ENCODE results near the gene TBC1D10B.
A peak's percentile ranks its signal among the peaks of the same experiment; 100 is the strongest.

The TBC1D10B gene

DNA sequence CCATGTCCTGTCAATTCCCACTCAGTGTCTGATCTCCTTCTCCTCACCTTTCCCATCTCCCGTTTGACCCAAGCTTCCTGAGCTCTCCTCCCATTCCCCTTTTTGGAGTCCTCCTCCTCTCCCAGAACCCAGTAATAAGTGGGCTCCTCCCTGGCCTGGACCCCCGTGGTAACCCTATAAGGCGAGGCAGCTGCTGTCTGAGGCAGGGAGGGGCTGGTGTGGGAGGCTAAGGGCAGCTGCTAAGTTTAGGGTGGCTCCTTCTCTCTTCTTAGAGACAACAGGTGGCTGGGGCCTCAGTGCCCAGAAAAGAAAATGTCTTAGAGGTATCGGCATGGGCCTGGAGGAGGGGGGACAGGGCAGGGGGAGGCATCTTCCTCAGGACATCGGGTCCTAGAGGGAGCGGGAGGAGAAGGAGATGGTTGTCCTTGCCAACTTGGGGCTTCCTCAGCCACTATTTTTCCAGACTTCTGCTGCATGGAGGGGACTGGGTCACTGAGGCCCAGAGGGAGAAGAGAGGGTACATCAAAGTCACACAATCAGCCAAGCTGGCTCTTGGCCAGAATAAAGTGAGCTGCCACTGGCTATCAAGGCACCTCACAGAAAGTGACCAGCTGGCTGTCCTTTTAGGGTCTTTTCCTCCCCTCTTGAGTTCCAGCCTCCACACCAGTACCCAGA lies 1.9 kb upstream of the TBC1D10B start:
- no peak for DNase-seq

DNA sequence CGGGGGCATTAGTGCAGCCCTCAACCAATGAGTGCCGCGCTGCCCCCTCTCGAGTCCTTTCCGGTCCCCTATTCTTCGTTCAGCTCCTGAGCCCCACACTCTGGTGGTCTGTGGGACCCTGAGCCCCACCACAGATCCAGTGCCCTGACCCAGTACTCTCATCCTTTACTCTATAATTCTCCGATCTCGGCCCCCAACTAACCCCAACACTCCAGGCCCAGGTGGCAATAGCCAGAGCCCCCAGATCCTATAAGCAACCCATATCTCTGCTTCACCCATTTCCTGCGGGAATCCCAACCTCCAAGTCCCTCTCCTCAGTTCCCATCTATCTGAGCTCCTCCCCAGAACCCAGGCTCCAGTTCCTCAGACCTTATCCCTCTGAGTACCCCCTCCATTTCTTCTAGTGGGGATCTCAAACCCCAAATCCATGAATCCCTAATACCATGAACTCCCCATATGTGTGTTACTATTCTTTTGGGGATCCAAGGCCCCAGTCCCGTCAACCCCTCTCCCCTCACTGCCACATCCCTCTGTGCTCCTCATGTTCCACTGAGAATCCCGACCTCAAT lies 1.0 kb upstream of the TBC1D10B start:
- DNase-seq, result no peak

DNA sequence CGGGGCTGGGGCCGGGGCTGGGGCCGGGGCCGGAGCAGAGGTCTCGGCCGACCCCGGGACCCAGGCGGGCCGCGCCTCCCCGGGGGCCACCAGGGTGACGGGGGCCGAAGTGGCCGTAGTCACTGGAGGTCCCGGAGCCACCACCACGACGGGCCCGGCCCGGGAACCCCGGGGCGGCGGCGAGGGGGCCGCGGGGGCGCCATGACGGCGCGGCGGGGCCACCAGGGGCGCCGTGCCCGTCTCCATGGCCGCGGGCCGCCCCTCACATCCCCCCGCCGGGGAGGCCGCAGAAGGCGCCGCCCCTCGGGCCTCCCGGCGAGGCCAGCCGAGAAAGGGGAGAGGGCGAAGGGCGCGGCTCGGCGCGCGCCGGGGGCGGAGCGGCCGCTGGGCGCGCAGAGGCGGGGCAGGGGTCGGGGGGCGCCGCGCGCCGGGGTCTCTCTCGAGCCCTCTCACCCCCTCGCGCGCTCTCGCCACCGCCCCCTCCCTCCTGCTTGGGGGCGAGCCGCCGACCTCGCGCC lies 297 bp downstream of the TBC1D10B start:
- no peak for DNase-seq

DNA sequence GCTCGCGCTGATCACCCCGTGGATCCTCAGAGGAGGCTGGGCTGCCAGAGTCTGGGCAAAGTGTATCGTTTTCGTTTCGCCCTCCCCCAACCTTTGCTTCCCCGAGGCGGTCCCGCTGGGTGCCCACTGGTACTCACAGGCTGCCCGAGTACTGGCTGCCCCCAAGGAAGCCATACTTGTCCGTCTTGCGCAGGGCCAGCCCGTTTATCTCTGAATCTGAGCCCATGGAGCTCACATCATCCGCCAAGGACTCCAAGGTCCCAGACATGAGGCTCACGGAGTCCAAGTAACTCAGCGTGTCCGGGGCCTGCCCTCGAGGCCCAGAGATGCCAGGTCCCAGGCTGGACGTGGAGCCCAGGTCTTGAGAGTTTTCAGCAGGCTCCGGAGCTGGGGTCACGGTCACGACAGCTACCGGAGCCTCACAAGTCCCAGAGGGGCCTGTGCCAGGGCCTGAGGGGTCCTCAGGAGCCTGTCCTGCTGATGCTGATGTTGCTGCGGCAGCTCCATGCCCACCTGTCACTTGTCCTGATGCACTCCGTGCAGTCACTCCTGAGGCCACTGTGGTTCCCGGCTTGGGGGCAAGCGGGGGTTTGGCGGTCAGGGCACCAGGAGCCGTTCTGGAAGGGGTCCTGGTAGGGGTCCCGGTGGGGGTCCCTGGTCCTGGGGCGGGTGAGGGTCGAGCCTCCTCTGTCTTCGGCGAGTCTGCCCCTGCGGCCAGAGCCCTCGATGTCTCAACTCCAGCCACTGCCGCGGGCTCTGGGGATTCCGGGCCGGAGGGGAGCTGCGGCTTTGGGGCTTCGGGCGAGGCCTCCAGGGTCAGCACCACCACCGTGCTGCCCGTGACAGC lies 980 bp downstream of the TBC1D10B start:
- no peak for DNase-seq

DNA sequence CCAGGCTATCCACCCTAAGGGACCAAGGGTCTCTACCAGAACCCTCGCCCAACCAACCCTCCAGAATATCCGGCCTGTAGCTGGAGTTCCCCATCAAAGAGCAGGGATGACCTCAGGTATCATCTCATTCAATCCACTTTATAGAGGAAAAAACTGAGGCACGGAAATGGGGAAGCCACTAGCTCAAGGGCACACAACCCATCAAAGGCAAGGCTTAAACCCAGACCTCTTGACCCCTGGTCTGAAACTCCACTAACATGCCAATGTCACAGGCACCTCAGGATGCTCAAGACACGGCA lies 1.6 kb downstream of the TBC1D10B start:
- DNase-seq, result no peak

DNA sequence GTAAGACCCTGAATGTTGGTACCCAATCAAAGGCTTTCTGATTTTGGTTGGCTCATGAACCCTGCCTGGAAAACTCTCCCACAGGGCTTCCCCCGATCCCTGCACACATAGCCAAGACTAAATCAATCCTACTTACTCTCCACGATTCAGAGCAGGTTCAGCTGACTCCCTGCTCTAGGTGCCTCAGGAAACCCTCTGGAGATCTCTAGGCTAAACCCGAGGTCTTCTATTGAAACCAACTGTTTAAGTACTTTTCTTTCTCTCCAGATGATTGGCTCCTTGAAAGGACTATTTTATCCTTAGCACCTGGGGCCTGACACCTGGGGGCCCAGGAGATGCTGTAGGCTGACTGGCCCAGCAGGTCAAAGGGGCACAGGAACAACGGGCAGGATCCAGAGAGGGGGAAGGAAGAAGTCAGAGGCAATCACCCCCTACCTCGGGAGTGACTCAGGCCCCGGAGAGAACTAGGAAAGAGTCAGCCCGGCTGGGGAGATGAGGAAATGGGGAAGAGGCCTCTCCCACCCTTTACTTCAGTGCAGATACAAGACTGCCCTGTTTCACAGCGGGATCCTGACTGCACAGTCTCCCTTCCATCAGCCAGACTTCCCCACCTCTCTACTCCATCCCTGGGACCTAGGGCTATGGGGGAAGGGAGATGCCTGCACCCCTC lies 2.0 kb downstream of the TBC1D10B start:
- no peak for DNase-seq

DNA sequence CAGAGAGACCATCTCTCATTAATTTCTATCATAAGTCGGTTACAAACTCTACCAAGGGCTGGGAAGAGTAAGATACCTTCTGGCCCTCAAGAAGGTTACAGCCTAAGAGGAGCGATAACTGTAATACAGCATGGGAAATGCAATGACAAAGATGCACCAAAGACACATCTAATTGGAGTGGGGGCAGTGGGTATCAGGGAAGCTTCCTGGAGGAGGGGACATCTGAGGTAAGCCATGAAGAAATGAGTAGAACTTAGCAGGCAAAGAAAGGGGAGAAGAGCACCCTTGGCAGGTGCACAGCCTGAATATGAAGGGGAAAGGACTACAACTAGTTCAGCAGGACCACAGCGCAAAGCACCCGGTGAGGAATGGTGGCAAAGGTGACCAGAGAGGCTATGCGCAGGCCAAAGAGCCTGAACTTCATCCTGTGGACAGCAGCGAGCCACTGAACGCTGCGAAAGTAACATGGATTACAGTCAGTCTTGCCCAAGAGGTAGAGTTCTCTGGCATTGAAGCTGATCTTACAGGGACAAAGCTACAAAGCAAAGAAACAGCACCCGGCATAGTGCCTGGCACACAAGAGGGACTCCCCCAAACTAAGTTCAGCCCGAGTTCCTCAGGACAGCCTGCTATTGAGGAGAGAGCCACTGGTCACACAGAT lies 2.8 kb downstream of the TBC1D10B start:
- DNase-seq, result no peak

DNA sequence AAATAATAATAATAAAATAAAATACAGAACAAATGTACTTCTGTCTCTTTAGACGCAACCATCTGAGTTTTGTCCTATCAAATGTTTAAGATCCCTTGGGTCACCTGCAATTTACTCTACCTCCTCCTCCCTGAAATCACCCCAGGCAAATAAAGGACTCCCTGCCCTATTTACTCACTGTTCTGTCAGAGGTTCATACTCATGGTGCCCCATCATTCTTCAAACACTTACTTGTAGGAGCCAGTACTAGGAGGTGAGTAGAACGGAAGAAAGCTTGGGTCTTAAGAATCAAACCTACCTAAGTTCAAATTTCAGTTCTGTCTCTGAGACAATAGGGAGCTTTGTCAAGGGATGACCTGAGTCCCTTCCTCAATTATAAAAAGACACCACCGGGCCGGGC lies 3.8 kb downstream of the TBC1D10B start:
- DNase-seq, result no peak

DNA sequence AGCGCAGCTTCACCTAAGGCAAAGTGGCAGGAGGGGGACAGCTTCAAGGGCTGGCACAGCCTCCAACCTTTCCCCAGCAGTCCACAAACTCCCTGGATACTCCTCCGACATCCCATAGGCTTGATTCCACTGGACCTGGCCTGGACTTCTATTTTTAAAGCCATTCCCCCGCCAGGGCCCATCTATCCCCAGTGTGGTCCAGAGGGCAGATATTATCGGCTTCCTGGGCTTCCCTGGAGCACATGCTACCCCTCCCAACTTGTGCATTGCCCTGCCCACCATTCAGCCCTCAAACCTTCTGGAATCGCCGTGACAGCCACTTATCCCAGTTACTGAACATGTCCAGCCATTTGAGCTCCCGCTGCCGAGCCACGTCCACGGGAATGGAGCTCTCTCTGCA lies 5.1 kb downstream of the TBC1D10B start:
- no peak for DNase-seq

DNA sequence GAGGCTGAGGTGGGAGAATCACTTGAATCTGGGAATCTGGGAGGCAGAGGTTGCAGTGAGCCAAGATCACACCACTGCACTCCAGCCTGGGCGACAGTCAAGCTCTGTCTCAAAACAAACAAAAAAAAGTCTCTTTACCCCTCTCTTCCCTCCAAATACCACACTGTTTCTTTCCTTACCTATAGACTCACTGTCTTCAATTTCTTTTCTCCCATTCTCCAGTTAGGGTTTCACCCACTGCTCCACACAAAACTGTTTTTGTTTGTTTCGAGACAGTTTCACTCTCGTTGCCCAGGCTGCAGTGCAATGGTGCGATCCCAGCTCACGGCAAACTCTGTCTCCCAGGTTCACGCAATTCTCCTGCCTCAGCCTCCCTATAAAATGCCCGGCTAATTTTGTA lies 9.1 kb downstream of the TBC1D10B start:
- DNase-seq, result no peak

DNA sequence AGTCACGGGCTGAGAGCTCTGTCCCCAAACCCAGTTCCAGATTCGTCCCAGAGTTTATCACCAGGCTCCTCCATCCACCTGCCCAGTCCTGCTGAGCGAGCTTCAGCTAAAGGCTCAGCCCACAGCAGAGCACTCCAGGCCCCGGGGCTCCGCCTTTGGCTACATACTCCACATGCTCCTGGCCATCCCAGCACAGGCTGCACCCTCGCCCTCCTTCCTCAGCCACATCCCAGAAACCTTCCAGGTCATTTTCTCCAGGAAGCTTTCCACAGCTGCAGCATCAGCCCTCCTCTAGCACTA lies 10.5 kb downstream of the TBC1D10B start:
- DNase-seq, result no peak

DNA sequence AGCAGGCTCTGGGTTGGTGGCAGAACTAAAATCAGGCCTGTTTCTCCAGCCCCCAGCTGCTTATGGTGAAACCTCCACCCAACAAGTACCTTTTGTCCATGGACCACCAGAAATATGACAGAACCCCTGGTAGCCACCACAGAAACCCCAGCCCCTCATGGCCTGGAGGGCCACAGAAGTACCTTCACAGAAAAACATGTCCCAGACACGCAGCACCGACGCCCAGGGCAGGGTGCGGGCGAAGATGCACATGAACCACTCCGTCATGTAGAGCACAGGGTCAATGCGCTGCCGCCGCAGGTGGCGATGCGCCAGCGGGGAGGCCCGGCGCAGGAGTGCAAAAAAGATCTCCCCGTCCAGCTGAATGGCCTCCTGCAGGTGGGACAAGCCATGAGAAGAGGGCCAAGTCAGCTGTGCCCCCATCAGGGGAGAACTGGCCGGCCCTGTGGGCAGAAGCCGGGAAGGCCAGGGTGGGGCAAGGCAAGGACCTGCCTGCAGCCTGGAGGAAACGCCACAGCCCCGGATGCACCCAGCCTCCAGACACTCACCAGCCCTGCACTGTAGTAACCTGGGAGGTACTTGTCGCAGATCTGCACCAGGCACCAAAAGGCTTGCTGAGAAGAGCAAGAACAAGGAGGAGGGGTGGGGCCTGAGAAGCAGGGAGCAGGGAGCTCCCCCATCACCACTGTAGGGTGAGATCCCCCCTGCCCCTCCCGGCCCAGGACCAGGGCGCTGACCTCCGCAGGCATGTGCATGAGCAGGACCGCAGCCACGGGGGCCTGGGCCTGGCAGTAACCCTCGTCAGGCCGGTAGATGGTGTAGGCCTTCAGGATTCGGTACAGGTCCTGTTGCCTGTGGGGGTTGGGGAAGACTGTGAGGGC lies 11.1 kb downstream of the TBC1D10B start:
- no peak for DNase-seq

DNA sequence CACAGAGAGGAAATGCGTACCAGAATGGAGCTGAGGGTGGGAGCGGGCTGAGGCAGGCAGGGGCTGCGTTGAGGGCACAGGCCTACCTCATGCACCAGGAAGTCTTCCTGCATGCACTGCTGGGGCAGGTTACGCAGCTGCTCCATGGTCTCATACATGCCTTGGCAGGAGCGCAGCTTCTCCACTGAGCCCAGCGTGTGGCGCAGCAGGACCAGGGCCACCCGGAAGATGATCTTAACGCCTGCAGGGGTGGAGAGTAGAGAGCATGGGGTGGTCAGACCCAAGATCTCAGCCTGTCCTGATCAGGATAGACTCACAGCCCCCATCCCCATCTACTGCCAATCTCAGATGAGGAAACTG lies 11.7 kb downstream of the TBC1D10B start:
- no peak for DNase-seq

DNA sequence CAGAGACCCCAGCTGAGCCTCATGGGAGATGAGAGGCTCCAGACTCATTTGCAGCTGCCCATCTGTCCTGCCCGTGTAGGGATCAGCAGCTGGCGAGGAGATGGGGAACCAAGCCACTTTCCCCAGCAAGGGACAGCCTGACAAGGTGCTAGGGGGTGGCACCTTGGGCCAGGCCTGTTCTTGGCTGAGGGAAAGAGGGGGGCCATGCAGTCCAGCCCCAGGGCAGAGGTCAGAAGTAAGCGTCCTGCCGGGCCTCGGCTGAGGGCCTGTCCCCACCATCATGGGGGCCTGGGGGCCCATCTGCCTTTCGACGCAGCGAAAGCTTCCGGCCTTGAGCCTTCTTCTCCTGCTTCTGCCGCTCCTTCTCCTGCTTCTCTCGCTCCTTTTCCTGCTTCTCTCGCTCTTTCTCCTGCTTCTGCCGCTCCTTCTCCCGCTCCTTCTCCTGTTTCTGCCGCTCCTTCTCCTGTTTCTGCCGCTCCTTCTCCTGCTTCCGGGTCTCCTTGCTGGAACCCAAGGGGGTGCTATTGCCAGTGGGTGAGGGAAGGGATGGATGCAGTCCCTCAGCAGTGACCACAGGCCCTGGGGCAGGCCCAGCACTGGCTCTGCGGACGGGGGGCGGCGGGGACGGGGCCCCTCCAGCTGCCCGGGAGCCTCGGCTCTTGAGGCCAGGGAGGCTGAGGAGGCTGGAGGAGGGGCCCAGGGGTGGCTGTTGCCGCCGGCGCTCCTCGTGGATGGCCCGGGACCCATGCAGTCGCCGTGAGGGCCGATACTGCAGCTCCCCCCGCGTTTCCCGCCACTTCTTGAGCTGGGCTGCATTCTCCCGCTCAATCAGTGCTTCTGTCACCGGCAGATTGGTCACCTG lies 12.3 kb downstream of the TBC1D10B start:
- no peak for DNase-seq

DNA sequence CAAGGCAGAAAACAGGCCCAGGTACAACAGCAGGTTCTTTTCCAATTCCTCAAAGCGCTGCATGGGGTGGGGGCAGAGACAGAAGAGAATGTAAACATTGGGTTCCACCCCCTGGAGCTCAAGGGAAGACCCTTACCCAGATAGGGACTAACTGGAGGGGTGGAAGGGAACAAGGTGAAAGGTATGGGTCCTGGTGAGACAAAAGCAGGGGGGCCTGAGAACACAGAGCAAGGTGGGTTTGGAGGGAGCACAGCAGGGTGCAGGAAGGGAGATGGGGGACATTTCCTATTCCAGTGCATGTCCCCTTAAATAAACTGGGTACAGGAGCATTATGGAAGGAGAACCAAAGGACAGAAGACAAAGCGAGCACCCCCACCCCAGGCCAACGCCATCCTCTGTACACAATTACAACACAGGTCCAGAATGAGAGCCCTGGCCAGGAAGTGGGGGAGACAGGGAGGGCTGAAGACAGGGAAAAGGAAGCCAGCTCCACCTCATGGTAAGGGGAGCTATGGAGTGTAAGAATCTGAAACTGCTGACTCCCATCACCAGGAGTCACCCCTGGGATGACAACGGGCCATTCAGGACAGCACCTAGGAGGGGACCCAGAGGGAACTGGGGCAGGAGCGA lies 13.1 kb downstream of the TBC1D10B start:
- DNase-seq, result no peak

DNA sequence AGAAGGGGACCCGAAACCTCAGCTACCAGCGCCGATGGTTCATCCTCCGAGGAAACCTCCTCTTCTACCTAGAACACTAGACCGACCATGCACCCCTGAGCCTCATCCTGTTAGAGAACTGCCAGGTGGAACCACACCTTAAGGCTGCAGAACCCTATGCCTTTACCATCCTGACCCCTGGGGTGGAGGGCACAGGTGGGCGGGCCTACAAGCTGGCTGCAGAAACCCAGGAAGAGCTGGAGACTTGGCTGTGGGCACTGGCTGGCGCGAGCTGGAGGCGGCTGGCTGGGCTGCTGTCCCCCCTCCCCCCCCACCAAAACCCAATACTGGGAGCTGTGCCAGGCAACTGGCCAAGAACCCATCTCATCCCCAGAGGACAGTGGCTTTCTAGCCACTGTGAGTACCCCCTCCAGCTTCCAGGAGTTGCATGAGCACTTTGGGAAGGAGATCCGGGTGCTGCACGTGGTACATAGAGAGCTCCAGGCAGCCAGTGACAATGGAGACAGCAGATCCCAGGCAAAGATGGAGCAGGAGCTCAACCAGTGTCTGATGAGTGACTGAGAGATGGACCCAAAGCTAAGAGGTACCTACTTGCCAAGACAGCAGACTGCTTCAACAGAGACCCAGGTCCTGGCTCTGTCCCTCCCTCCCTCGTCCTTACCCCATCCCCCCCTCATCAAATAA lies 13.8 kb downstream of the TBC1D10B start:
- DNase-seq, result no peak

DNA sequence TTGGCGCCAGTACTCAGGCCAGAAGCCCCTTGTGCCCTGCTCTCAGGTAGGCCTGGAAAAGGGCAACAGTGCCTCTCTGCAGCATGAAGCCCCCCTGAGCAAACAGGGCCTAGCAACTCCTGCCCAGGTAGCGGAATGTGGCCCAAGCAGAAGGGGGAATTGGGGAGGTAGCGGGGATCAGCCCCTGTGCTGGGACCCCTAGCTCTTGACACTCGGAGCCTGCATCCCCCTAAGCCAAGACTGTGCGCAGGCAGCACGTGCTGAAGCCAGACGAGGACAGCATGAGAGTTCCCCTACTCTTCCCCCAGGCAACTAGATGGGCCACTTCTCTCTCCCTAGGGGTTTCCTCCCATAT lies 14.4 kb downstream of the TBC1D10B start:
- no peak for DNase-seq

DNA sequence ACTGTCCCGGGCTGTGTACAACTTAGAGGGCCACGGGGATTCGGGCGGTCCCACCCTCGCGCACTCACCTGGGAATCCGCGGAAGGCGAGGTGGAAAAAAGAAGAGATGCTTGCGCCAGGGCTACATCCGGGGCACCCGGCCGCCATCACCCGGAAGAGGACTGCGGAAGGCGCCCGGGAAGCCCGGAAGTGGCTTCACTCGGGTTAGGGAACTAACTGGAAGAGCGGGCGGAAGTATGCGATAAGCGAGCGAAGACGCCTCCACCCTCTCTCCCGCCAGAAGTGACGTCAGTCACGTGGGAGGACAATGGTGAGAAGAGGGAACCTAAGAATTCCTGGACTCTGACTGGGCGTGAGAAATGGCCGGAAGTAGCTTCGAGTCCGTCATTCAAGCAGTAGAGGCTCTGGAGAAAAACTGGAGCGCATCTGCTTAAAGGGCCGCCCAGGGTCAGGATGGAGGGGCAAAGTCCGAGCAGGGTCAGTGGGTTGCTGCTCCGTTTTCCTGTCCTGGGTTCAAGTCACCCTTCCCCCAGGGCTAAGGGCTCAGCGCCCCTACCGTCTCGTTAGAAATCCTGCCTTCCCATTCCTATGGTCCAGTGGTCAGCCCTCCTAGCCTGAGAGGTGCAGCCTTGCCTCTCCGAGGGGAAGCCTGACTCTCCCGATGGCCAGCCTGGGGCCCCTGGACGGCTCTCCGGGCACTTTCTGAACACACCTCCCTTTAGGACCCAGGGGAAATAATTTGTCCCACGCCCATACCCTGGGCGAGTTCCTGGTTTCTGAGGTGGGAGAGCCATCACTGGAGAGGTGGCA lies 14.9 kb downstream of the TBC1D10B start, which contains the start of gene CD2BP2:
Gene CD2BP2, minus strand, starts transcription at position 165 of the 810 bp plus-strand sequence. CDS start 627 bp downstream, outside the sequence.
- DNase-seq, result peak; percentile 81

All from effector CD8-positive, alpha-beta T cell (primary cell).